Stimulated activated CD8-positive, alpha-beta memory T cell treated with anti-CD3 and anti-CD28 coated beads, Interleukin-4, amount 100 ng/mL, for 1 hour (primary cell): ENCODE measurements around the gene NUDT2.

ENCODE experiments used
- DNase-seq, 2 donors: peaks; one replicate each; pipeline ENCODE4 v3.0.0-alpha.2; 2020; ENCODE audit warnings: low read depth in 2 of 2, low spot score in 1 of 2

NUDT2 gene

DNA sequence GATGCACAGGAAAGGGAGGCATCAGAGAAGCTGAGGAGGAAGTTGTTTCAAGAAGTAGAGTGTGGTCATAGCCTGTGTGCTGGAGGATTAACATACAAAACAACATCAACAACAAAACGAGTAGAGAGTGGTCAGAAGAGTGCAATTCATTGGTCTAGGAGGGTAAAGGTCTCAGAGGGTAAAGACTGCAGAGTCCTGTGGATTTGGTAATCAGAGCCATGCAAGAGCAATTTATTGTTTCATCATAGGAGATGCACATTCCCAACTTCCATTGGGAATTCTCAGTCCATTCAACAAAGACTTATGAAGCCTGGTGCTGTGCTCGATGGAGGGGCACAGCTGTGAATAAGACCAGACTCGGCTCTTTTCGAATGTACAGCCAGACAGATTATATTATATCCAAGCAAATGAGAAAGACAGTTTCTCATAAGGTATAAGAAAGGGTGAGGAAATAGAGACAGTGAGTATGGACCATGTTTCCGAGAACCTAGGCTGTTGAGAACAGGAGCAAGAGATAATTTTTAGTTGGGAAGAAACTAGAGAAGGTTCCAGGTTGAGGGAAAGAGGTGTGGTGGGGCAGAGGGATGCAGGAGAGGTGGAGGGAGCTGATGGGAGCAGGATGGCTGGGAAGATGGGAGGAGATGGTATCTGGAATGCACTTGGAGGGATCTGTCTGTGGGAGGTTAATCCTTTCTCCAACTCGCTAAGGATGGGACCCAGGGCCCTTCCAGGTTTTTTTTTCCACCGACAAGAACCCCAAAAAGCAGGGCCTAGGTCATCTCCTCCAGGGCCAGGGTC, 55.2 kb downstream of the NUDT2 start:
- no peak for DNase-seq

DNA sequence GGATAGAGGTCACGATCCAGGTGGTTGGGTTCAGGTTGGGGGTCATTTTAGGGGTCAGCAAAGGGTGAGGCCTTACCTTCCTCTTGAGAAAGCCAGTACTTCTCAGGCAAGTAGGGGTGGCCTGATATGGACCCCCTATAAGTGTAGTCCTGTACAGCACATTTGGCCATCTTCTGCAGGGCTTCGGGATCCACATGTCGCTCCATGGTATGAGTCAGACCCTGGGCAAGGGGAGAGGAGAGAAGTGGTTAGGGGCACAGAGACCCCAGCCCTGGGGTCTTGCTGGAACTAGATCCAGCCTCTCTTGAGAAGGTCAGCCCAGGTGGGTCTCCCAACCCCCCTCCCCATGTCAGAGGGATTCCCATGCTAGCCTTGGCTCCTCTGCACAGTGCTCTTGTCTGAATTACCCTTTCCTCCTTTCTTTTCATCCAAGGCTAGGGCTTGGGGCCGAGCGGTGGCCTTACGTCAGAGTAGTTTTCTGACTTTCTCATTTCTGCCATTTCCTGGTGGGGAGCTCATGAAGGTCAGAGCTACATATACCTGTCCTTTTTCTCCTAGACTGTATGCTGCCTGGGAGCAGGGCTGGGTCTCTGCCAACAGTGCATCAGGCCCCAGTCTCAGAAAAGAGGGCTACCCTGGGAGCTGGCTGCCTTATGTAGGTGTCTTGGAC, 56.3 kb downstream of the NUDT2 start:
- no peak for DNase-seq

DNA sequence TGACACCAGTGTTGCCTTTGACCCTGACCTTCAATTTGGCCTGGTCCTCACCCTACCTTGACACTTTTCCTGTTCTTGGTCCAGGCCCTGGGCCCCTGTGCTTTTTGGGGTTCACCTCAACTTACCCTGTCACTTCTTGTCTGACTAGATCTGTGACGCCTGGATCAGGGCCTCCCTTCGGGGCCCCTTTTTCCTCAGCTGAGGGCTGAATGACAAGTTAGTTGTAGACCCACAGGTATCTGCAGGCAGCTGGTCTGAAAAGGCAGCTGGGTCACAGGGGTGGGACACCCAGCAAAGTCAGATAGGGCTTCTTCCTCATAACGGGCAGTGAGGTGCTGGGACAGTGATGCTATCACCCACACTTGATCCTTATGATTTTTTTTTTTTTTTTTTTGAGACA, 57.3 kb downstream of the NUDT2 start:
- DNase-seq = no peak

DNA sequence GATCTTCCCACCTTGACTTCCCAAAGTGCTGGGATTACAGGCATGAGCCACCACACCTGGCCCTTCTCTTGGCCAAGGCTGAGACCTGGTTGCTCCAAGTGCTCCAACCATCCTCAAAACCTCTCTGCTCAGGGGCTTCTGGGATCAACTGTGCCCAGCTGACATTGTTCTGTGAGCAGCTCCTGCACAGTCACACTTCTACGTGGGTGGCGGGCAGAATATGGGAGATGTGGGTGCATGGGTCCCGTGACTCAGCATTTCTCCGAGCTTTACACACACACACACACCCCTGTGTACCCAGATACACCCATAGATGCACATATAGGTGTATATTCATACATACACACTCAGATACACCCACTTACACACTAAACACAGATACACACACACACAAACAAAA, 57.9 kb downstream of the NUDT2 start:
- no peak for DNase-seq

DNA sequence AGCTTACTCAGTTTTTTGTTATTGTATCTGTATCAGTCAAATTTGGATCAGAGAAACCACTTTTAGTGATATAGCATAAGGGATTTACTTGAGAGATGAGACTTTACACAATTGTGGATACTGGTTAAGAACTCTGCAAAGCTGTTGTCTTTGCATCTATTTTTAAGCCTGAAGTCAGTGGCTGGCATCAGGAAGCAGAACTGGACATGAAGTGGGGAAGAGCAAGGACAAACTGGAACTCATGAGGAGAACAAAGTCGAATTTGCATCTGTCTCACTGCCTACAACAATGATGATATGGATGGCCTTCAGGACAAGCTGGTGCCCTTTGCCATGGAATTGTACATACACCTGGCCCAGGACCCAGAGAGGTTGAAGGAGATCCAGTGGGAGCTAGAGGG, 63.1 kb downstream of the NUDT2 start:
- no peak for DNase-seq
